Mammary microvascular endothelial cell (primary cell): Measurements from ENCODE around the gene PPP1R2C. TPM values are rescaled to one million over a fixed set of nuclear protein-coding genes. Genes with fewer than 3 reads are reported as not detected.

ENCODE experiments used
- total RNA-seq: library from RNA; depleted of rRNA; stranded (reverse); fragments of >200 nt; gene quantifications from 2 replicates; pipeline ENCODE4 v1.2.3, GENCODE V29; 2015

PPP1R2C gene
- total RNA-seq = not detected in 2 replicates

DNA sequence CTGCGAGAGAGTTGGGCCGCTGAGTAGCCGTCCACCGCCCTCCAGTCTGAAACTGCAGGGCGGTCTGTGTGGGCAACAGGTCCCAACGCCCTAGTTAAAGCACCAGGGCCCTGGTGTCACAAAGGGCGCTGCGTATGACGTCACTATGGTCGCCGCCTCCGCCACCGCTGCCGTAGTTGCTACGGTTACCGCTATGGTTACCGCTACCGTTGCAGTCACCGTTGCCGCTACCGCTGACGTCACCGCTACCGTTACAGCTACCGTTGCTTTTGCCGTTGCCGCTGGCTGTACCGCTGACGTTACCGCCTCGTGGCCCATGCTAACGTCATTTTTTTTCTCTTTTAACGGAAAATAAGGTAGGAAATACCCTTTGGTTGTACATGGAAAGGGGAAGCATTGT, at the start of gene PPP1R2C:
Gene PPP1R2C (minus strand): TSS at position 68 of the 400 bp plus-strand sequence. CDS start 84 bp downstream, outside the sequence.

